GM19463 (cell line): ENCODE measurements around the gene TNPO1.
"Not testable (repeated sequence)": the region's sequence is repeated elsewhere in the genome, so short reads cannot be mapped to it uniquely, and the experiment has no call there.

Source experiments
- ATAC-seq: cut with Tn5 transposase; IDR thresholded peaks from one replicate; pipeline ENCODE4 v1.9.1; 2021; ENCODE audit warnings: mild to moderate bottlenecking, moderate library complexity; ENCODE audit not compliant: unreplicated experiment

The TNPO1 gene

DNA sequence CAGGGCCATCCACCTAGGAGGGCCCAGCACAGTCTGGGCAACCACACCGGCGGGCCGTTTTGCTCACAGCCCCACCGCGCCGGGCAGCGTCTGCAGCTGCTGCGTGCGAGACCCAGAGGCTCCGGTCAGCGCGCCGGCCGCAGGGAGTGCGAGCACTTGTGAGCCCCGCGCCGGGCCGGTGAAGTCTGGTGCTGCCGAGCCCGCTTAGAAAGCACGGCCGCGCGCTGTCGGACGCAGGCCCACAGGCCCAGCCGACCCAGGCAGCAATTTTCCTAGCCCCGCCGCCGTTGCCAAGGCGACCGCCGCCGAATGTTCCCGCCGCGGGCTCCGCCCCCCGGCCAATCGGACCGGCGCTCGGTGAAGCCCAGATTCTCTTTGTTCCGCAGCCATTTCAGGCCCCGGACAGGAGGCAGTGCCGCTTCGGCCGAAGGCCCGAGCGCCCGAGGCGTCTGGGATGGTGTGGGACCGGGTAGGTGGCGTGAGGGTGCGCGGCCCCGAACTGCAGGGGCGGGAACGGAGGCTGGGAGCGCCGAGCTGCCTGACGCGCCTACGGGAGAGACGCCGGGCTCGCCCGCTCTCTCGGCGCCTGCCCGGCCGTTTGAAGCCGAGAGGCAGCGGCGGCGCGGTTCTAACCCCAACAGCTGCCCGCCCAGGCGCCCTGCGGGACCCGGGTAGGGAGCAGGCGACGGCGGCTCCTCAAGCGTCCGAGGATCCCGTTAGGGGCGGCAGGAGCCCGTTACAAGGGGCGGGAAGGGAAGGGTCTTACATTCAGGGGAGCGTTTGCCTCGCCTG, at the start of gene TNPO1:
TNPO1 (plus strand) TSS at position 378 of the 792 bp plus-strand sequence; CDS start at position 455, 77 bp downstream.
- peak; percentile 77 for ATAC-seq

DNA sequence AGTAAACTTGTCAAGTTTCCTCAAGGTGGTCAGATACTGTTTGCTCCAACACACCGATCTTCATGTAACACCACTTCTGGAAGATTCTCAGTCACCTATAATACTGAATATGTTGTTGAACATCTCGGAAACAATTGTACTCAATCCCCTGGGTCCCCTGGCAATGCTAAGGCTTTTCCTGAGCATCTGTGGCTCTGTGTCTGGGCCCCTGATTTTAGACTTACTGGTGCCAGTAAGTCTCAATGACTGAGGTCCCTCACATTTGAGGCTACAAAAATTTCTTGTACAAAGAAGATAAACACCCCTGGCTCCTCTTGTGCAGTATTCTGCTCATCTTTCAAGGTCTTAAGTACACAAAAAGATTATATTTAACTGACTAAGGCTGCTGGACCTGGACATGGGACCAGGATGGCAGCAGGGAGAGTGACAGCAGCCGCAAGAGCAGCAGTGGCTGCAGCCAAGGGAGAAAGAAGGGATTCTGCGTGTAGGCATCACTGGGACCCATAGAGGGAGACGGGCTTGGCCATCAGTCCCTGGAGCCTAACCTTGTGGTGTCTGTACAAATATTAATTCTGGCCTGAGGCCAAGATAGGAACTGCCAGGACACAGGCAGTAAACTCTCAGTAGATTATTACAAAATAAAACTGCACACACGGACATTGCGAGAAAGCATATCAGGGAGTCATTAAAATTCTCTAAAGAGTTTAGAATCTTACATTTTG, 49.0 kb upstream of the TNPO1 start:
- ATAC-seq = no peak

DNA sequence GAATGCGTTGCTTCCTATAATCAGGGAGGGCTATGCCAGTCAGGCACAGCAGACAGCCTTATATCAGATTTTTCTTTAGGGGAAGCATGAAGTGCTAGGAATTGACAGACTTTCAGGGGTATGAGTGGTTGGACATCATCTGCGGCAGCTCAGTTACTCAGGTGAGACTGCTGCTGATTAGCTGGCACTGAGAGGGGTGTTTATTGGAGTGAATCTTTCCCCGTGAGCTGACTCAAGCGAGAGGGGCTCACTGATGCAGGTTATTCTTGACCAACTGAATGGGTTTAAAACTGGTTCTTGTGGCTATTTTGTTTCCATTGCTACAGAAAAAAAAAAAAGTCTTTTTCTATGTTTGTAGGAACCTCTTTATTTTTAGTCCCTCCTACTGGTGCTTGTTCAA, 46.2 kb upstream of the TNPO1 start:
- ATAC-seq = no peak

DNA sequence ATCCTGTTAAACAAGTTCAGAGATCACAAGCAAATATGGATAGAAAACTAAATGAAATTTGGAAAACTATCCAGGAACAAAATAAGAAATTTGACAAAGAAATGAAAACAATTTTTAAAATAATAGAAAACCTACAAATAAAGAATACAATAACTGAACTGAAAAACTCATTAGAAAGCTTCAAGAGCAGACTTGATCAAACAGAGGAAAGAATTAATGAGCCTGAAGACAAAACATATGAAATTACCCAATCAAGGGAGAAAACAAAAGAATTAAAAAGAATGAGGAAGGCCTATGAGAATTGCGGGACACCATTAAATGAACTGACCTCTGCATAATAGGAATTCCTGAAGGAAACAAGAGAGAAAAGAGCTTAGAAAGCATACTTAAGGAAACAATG, 39.8 kb upstream of the TNPO1 start:
- ATAC-seq = no peak

DNA sequence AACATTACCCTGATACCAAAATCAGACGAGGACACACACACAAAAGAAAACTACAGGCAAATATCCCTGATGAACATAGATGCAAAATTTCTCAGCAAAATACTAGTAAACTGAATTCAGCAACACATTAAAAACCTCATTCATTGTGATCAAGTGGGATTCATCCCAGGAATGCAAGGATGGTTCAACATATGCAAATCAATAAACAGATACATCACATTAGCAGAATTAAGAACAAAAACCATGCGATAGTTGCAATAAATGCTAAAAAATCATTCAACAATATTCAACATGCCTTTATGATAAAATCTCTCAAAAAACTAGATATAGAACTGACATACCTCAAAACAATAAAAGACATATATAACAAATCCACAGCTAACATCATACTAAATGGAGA, 36.9 kb upstream of the TNPO1 start:
- ATAC-seq = no peak

DNA sequence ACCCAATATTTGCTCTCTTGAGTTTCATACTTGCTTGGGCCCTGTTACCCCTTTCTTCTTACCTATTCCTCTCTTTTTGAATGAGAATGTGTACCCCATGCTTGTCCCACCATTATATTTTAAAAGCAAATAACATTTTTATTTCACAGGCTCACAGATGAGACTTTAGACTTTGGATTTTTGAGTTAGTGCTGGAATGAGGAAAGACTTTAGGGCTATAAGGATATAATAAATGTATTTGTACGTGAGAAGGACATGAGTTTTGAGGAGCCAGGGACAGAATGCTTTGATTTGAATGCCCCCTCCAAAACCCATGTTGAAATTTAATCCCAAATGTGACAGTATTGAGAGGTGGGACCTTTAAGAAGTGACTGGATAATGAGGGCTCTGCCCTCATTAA, 33.1 kb upstream of the TNPO1 start:
- ATAC-seq = no peak

DNA sequence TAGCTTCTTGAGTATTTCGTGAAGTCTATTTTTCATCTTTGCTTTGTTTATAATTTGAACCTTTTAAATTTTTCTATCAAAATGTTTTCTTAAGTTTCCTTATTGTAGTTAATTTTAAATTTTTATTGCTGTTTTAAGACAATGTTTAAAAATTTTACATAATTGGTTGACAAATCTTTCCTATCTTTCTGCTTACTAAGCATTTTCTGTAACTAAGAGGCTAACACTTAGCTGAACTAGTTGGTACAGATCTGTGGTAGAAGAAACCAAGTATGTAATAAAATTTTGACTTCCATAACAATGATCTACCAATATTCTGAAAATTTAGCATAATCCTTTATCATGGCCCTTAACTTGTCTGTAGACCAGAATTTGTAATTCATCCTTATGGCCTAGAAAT, 32.3 kb upstream of the TNPO1 start:
- ATAC-seq = no peak

DNA sequence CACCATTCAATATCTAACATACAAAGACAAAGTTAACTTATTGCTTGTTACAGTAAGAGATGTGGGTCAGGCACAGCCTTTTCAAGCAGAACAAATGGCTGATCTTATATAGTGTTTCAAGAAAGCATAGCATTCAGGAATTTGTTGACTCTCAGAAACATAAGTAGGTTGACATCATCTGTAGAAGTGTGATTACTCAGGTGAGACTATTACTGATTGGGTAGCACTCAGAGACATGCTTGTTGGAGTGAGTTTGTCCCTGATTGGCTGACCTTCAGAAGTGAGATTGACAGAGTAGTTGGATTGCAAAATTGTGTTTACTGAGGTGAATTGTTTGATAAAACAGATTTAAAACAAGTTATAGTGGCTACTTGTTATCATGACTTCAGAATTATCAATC, 30.7 kb upstream of the TNPO1 start:
- ATAC-seq = no peak

DNA sequence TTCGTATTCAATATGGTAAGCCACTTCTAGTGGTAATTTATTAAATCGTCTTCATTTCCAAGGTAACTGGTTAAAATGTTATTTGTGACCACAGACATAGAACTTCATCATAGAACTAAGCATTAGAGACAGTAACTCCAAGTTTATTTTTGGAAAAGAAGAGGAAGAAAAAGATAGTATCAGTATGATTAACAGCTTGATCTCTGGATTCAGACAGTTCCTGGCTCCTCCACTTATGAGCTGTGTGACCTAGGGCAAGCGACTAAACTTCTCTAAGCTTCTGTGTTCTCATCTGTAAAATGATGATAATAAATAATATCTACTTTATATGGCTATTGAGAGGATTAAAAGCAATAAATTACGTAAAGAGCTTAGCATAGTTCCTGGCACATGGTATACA, 29.8 kb upstream of the TNPO1 start:
- no peak for ATAC-seq

DNA sequence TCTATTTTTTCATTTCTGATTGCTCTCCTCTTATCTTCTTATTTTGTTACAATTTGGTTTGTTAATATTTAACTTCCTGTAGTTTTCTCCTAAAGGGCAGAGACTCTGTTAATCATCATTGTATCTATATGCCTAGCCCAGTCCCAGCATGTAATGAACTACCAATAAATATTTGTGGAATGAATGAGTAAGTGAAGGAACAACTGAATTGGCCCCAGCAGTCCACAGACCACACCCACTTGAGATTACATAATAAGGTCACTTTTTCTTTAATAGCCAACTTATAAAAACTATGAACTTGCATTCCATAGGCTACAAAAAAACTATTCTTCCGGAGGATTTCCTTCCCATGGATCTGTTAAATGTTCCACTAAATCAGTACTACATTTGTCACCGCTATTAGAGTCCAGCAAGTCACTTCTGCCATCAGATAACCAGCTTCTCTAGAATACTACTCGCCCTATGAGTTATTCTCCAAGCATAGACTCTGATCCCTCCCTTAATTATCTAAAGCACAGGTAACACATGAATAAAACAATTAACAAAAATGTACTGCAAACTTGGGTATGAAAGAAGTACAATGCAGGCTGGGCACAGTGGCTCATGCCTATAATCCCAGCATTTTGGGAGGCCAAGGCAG, 27.5 kb upstream of the TNPO1 start:
- no peak for ATAC-seq

DNA sequence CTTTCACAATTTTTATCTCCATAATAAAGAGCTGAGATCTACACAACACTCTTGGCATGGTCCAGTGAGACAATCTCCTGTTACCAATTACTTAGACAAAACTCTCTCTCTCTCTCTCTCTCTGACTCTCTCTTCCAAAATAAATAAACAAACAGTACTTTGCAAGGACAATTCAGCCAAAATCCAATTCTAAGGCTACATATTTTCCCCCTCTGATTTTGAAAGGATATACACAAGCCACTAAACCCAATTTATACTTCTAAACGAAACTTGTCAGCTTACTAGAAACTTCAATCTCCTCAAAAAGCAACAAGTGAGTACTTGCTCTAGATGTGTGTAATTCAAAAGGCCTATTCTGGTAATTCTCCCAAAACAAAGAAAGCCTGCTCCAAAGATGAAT, 26.3 kb upstream of the TNPO1 start:
- ATAC-seq = no peak

DNA sequence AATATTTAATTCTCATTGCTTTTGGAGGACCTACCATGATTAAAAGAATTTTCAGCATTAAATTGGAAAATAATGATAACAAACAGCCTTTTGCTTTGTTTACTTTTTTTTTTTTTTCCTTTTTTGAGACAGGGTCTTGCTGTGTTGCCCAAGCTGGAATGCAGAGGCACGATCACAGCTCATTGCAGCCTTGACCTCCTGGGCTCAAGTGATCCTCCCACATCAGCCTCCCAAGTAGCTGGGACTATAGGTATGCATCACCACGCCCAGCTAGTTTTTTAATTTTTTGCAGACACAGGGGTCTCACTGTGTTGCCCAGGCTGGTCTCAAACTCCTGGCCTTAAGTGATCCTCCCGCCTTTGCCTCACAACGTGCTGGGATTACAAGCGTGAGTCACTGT, 23.8 kb upstream of the TNPO1 start:
- ATAC-seq = not testable (repeated sequence)

DNA sequence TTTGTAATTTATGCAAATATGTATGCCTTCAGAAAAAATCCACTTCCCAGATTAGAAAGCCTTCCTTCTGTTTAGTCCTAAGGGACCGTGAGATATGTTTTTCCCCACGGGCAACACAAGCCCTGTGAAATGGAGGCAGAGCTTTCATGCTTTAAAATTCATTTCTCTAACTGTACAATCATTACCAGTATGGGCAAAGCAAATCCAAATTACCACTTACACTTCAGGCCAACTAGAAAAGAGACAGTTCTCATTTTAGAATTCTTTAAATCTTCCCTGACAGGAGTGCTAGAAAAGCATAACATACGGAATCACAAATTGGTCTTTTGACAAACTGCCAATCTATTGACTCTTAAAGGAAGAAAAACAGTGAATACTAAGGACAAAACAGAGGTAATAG, 20.5 kb upstream of the TNPO1 start:
- no peak for ATAC-seq

DNA sequence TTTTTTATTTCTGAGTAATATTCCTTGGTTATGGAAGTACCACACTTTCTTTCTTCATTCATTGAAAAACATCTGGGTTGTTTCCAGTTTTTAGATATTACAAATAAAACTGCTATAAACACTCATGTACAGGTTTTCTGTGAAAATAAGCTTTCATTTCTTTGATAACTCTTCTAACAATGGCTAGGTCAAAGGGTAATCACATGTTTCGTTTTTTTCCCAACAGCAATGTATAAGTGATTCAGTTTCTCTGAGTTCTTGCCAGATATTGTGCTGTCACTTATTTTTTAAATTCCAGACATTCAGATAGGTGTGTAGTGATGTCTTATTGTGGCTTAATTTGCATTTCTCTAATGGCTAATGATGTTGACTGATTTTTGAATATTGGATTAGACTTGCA, 16.7 kb upstream of the TNPO1 start:
- no peak for ATAC-seq

DNA sequence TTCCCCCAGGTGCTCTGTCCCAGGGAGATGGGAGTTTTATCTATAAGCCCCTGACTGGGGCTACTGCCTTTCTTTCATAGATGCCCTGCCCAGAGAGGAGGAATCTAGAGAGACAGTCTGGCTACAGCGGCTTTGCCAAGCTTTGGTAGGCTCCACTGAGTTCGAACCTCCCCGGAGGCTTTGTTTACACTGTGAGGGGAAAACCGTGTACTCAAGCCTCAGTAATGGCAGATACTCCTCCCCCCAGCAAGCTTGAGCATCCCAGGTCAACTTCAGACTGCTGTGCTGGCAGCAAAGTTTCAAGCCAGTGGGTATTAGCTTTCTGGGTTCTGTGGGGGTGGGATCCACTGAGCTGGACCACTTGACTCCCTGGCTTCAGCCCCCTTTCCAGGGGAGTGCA, 7.8 kb upstream of the TNPO1 start:
- not testable (repeated sequence) for ATAC-seq

DNA sequence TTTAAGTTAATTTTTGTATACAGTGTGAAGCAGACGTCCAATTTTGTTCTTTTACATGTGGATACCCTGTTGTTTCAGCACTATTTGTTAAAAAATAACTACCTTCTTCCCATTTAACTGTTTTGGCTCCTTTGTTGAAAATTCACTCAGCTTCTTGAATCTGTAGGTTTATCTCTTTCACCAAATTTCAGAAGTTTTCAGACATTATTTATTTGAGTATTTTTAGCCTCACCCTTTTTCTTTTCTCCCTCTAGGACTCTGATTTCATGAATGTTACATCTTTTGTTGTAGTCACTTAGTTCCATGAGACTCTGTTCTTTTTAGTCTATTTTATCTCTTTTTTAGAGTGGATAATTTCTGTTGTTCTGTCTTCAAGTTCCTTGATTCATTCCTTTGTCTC, 4.6 kb upstream of the TNPO1 start:
- ATAC-seq = no peak

DNA sequence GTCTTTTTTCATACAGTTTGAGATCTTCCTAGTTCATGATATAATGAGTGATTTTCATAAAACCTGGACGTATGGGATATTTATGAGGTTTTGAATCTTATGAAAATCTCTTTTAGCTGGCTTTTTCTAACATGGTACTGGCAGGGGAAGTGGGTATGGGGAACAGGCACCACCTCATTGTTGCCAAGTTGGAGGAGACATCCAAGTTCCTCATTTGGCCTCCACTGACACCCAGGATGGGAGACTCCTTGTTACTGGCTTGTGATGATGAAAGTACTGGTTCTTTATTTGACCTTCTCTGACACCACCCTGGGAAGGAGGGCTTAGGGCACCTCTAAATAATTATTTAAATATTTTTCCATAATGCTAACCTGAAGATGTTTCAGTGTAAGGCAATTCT, 4.0 kb upstream of the TNPO1 start:
- no peak for ATAC-seq

DNA sequence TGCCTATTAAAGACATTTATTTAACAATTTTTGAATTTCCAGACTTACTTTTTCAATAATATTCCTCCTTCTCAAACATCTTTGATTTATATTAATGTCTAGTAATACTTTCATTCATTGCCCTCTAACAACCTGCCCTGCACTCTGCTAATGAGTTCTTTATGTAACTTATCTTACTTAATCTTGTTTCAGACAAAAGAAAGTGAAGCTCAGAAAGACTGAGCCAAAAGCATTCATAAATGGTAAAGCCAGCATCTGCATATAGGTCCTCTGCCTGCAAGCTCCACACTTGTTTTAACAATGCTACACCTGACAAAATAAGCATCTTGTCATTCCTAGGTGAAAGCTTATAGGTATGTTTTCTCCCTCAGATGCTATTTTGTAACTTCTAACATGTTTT, 2.4 kb upstream of the TNPO1 start:
- no peak for ATAC-seq

DNA sequence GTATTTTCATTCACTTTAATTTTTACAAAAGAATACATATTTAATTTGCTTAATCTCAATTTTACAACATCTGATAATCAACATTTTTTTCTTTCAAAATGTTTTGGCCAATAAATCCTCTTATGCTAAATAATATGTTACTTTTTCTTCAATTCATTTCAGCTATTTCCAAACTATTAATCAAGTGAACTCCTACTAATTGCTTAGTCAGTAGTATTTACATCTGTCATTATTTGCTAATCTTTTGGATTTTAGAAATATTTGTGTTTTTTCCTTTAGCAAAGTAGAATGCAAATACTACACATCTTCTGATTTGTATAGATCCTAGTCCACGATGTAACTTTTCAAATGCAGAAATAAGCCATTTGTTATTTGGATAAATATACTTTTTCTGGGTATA, 1.6 kb upstream of the TNPO1 start:
- ATAC-seq = no peak

DNA sequence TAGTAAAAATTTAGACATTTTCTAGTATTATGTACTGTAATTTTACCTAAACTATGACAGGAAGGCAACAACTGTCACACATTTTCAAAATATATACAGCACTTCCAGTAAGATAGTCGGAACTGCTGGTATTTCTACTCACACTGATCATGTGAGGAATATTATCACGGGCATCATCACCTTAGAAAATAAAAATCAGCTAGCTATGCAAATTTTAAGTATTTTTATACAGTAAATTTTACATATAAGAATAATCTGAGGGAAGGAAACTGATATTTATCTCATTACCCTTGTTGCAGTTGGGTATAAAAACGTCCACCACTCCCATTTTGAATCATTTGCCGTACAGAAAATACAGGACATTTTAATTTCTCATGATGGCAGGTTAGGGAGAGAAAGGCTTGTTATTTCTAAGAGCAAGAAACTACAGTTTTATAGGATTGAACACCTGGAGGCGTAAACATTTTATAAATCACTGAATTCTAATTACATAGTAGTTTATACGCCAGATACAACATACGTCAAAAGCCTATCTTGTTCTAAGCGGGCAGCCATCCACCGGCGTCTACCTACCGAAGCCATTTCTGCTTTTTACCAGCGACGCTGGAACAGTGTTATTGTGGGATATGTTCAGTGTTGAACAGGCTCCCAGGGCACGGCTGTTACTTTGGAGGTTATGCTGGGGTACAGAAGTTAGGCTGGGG, 729 bp upstream of the TNPO1 start:
- ATAC-seq = no peak

DNA sequence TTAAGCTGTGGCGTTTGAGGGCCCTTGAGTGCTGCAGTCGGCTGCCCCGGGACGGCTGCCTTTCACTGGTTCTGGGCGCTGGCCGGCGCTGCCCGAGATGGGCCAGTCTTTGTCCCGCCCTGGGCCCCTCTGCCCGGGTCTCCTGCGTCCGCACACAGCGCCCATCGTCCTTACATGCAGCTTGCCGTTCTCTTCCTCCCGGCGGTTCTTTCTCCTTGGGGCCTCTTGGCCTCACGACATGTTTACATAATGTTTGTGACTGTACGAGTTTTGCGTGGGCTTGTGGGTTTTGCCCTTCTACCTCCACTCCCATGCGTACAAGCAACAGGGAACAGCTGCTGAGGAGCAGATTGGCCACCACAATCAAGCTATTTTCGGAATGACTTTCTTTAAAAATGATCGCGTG, 618 bp downstream of the TNPO1 start:
- peak; percentile 23 for ATAC-seq
